Liver (tissue), 9 donors: ENCODE data around the gene KDM1B. TPM values are rescaled to one million over a fixed set of nuclear protein-coding genes. Genes with fewer than 3 reads are reported as not detected.

Source experiments
- DNase-seq: peaks from one replicate; pipeline ENCODE4 v3.0.0-alpha.2; 2017; ENCODE audit warnings: low spot score
- H3K27ac ChIP-seq, 2 donors: one replicate each; pipeline ENCODE4 v1.7.0; 2013; ENCODE audit warnings: inconsistent platforms in 2 of 2, low read length in 2 of 2, control low read depth in 1 of 2, low read depth in 1 of 2, mild to moderate bottlenecking in 1 of 2
- H3K27me3 ChIP-seq, 4 donors: one replicate each; pipeline versions ENCODE4 v1.6.1 to v1.7.0; 2013; ENCODE audit warnings: low read length in 3 of 4, inconsistent platforms in 1 of 4, mild to moderate bottlenecking in 1 of 4, moderate library complexity in 1 of 4; ENCODE audit not compliant: control insufficient read depth in 4 of 4, insufficient read depth in 4 of 4
- H3K36me3 ChIP-seq, 4 donors: one replicate each; pipeline versions ENCODE4 v1.6.1 to v1.7.0; 2013; ENCODE audit warnings: low read length in 3 of 4, mild to moderate bottlenecking in 3 of 4, low read depth in 1 of 4, moderate library complexity in 1 of 4; ENCODE audit not compliant: control insufficient read depth in 4 of 4, insufficient read depth in 3 of 4
- H3K4me1 ChIP-seq, 4 donors: one replicate each; pipeline versions ENCODE4 v1.6.1 to v1.7.0; 2013; ENCODE audit warnings: low read length in 3 of 4, mild to moderate bottlenecking in 3 of 4, moderate library complexity in 1 of 4; ENCODE audit not compliant: control insufficient read depth in 4 of 4, insufficient read depth in 4 of 4
- H3K4me3 ChIP-seq, 3 donors: one replicate each; pipeline versions ENCODE4 v1.6.1 to v1.7.0; 2013; ENCODE audit warnings: low read length in 3 of 3, control low read depth in 1 of 3, low read depth in 1 of 3, mild to moderate bottlenecking in 1 of 3
- H3K9ac ChIP-seq, 2 donors: one replicate each; pipeline ENCODE4 v1.7.0; 2013; ENCODE audit warnings: low read length in 2 of 2, mild to moderate bottlenecking in 2 of 2, moderate library complexity in 2 of 2, control low read depth in 1 of 2, low read depth in 1 of 2
- H3K9me3 ChIP-seq, 4 donors: one replicate each; pipeline versions ENCODE4 v1.6.1 to v1.7.0; 2013; ENCODE audit warnings: low read length in 3 of 4; ENCODE audit not compliant: control insufficient read depth in 4 of 4
- CTCF ChIP-seq: fragments of 150-350 bp; IDR thresholded peaks from 2 replicates; pipeline ENCODE4 v1.5.1; 2017; ENCODE audit warnings: improper control_type of control experiment, low read depth, low read length; ENCODE audit not compliant: missing input control
- EGR1 ChIP-seq, 2 donors: IDR thresholded peaks; 2 replicates each; pipeline ENCODE4 v1.6.1; 2016 to 2018; ENCODE audit warnings: antibody characterized with exemption in 2 of 2, low read depth in 2 of 2
- FOXA1 ChIP-seq: IDR thresholded peaks from 2 replicates; pipeline ENCODE4 v1.6.1; 2016; ENCODE audit warnings: antibody characterized with exemption
- FOXA2 ChIP-seq: IDR thresholded peaks from 2 replicates; pipeline ENCODE4 v1.6.1; 2016; ENCODE audit warnings: antibody characterized with exemption
- GABPA ChIP-seq, 2 donors: IDR thresholded peaks in 1 of 2; conservative IDR thresholded peaks in 1 of 2; 2 replicates each; pipeline ENCODE4 v1.6.1; 2016; ENCODE audit warnings: antibody characterized with exemption in 2 of 2, mild to moderate bottlenecking in 1 of 2, moderate library complexity in 1 of 2
- HNF4A ChIP-seq, 2 donors: conservative IDR thresholded peaks; 2 replicates each; pipeline ENCODE4 v1.6.1; 2016; ENCODE audit warnings: antibody characterized with exemption in 2 of 2, mild to moderate bottlenecking in 2 of 2
- HNF4G ChIP-seq: IDR thresholded peaks from 2 replicates; pipeline ENCODE4 v1.6.1; 2016; ENCODE audit warnings: antibody characterized with exemption
- JUND ChIP-seq, 2 donors: IDR thresholded peaks; 2 replicates each; pipeline ENCODE4 v1.6.1; 2016; ENCODE audit warnings: antibody characterized with exemption in 2 of 2
- NR2F2 ChIP-seq: IDR thresholded peaks from 2 replicates; pipeline ENCODE4 v1.6.1; 2016; ENCODE audit warnings: antibody characterized with exemption
- RXRA ChIP-seq, 2 donors: IDR thresholded peaks; 2 replicates each; pipeline ENCODE4 v1.6.1; 2017 to 2018; ENCODE audit warnings: antibody characterized with exemption in 2 of 2, mild to moderate bottlenecking in 1 of 2
- SP1 ChIP-seq: IDR thresholded peaks from 2 replicates; pipeline ENCODE4 v1.6.1; 2018; ENCODE audit warnings: antibody characterized with exemption, mild to moderate bottlenecking
- TAF1 ChIP-seq: conservative IDR thresholded peaks from 2 replicates; pipeline ENCODE4 v1.6.1; 2016; ENCODE audit warnings: antibody characterized with exemption, mild to moderate bottlenecking
- YY1 ChIP-seq: IDR thresholded peaks from 2 replicates; pipeline ENCODE4 v1.6.1; 2016; ENCODE audit warnings: antibody characterized with exemption, mild to moderate bottlenecking
- WGBS: extraction: QIAGEN DNeasy Blood & Tissue Kit; methylation state at CpG from one replicate; pipeline ENCODE4 v1.1.7; 2013; 5-methylcytosine and 5-hydroxymethylcytosine counted together
- polyA plus RNA-seq, 2 donors: library from polyadenylated mRNA; stranded (reverse) in 1 of 2; unstranded in 1 of 2; fragments of 200-250 nt in 1 of 2; fragments of >200 nt in 1 of 2; fragmentation: Nextera tagmentation in 1 of 2; extraction: Ambion mirVana in 1 of 2; gene quantifications; one replicate each; pipeline versions ENCODE4 v1.2.1 to v1.2.3, GENCODE V29; 2013 to 2015
- total RNA-seq, 2 donors: library from RNA; depleted of rRNA; stranded (reverse); fragments of >200 nt; gene quantifications; one replicate each; pipeline ENCODE4 v1.2.3, GENCODE V29; 2014
- TF ChIP-seq, protein P1 (sequence below): IDR thresholded peaks from 2 replicates; pipeline ENCODE4 v1.6.1; 2016; ENCODE audit warnings: antibody characterized with exemption
- TF ChIP-seq, protein P2 (sequence below): IDR thresholded peaks from 2 replicates; pipeline ENCODE4 v1.6.1; 2016; ENCODE audit warnings: antibody characterized with exemption, mild to moderate bottlenecking
- donor health status: healthy.
- donor health status: healthy.
- donor health status: healthy.
- donor health status: healthy.
- donor health status: healthy.

Gene KDM1B
- total and polyA plus RNA-seq, 4 donors: 1.6 to 10.2 (median 6.7) TPM

DNA sequence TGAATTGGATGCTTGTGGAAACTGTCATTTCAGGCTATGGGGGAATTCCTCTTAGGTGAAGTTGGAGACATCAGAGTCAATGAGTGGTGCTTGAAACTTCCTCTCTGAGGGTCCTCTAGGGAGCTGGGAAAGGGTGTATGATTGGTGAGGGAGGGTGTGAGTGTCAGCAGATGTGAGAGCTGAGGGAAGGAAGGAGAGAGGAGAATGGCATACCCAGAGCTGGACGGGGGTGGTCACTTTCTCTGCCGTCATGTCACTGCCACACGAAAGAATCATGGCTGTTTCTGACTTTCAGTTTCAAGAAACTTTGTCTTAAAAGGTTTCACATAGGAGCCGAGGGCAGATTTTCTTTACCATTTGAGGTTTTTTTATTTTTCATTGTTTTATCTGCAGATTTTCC lies 58.8 kb downstream of the KDM1B start (continued):
- TF ChIP-seq CTCF: no peak
- no peak for TF ChIP-seq JUND (IDR thresholded peaks at IDR 0.05)
- TF ChIP-seq NR2F2: no peak
- no peak for TF ChIP-seq EGR1 (IDR thresholded peaks at IDR 0.05; ENCODE audit: low read depth in 2 of 2)
- TF ChIP-seq TAF1: no peak
- TF ChIP-seq SP1: no peak
- TF ChIP-seq FOXA2: no peak

DNA sequence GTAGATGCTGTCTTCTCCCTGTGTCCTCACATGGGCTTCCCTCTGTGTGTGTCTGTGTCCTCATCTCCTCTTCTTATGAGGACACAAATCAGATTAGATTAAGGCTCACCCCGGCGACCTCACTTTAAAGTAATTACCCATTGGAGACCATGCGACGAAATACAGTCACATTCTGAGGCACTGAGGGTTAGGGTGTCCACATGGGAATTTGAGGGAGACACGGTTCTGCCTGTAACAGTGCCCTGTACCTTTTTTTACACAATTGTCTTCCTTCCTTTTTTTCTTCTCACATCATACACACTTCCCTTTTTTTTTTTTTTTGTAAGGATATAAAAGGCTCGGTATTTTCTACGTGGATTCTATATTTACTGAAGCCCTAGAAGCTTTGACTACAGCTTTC lies 60.2 kb downstream of the KDM1B start:
- Histone ChIP-seq H3K4me1 (peaks cover 1 to 4% (median 3%) of the 10 kb centered on the region in 4 donors), H3K9me3 (no peaks in the 10 kb centered on the region), H3K27me3 (no peaks in the 10 kb centered on the region), H3K4me3 (no peak overlapping the region), H3K9ac (no peak overlapping the region), H3K36me3 (peaks cover 4 to 15% (median 8%) of the 10 kb centered on the region in 4 donors), H3K27ac (no peak overlapping the region)
- DNase-seq: no peak
- 84% methylated on average over 7 of the region's 7 CpGs for WGBS
- TF ChIP-seq FOXA2: no peak
- TF ChIP-seq RXRA (IDR thresholded peaks at IDR 0.05): no peak
- no peak for TF ChIP-seq GABPA (IDR thresholded peaks at IDR 0.05 in 1 of 2, conservative IDR thresholded peaks at IDR 0.05 in 1 of 2)
- no peak for TF ChIP-seq YY1
- TF ChIP-seq, protein P1, sequence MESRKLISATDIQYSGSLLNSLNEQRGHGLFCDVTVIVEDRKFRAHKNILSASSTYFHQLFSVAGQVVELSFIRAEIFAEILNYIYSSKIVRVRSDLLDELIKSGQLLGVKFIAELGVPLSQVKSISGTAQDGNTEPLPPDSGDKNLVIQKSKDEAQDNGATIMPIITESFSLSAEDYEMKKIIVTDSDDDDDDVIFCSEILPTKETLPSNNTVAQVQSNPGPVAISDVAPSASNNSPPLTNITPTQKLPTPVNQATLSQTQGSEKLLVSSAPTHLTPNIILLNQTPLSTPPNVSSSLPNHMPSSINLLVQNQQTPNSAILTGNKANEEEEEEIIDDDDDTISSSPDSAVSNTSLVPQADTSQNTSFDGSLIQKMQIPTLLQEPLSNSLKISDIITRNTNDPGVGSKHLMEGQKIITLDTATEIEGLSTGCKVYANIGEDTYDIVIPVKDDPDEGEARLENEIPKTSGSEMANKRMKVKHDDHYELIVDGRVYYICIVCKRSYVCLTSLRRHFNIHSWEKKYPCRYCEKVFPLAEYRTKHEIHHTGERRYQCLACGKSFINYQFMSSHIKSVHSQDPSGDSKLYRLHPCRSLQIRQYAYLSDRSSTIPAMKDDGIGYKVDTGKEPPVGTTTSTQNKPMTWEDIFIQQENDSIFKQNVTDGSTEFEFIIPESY: no peak
- TF ChIP-seq, protein P2, sequence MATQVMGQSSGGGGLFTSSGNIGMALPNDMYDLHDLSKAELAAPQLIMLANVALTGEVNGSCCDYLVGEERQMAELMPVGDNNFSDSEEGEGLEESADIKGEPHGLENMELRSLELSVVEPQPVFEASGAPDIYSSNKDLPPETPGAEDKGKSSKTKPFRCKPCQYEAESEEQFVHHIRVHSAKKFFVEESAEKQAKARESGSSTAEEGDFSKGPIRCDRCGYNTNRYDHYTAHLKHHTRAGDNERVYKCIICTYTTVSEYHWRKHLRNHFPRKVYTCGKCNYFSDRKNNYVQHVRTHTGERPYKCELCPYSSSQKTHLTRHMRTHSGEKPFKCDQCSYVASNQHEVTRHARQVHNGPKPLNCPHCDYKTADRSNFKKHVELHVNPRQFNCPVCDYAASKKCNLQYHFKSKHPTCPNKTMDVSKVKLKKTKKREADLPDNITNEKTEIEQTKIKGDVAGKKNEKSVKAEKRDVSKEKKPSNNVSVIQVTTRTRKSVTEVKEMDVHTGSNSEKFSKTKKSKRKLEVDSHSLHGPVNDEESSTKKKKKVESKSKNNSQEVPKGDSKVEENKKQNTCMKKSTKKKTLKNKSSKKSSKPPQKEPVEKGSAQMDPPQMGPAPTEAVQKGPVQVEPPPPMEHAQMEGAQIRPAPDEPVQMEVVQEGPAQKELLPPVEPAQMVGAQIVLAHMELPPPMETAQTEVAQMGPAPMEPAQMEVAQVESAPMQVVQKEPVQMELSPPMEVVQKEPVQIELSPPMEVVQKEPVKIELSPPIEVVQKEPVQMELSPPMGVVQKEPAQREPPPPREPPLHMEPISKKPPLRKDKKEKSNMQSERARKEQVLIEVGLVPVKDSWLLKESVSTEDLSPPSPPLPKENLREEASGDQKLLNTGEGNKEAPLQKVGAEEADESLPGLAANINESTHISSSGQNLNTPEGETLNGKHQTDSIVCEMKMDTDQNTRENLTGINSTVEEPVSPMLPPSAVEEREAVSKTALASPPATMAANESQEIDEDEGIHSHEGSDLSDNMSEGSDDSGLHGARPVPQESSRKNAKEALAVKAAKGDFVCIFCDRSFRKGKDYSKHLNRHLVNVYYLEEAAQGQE: no peak
- TF ChIP-seq SP1: no peak
- no peak for TF ChIP-seq TAF1
- no peak for TF ChIP-seq HNF4G
- no peak for TF ChIP-seq NR2F2
- no peak for TF ChIP-seq FOXA1
- no peak for TF ChIP-seq CTCF
- no peak for TF ChIP-seq HNF4A (conservative IDR thresholded peaks at IDR 0.05)
- no peak for TF ChIP-seq JUND (IDR thresholded peaks at IDR 0.05)
